H54 (cell line): Measurements from ENCODE around the gene UBL5.
"Not testable (repeated sequence)": the region's sequence is repeated elsewhere in the genome, so short reads cannot be mapped to it uniquely, and the experiment has no call there.

Source experiments
- DNase-seq: peaks from one replicate; pipeline ENCODE4 v3.0.0; 2011; ENCODE audit warnings: low spot score, mixed read lengths; ENCODE audit not compliant: insufficient read length
- FAIRE-seq: peaks from 3 replicates; lab custom pipeline; 2011; peaks lifted over from hg19 to GRCh38; lab: Jason Lieb, UNC
- POLR2A ChIP-seq: IDR thresholded peaks from 2 replicates; pipeline ENCODE4 v1.6.1; 2011; ENCODE audit warnings: low read depth, mild to moderate bottlenecking, low read length

UBL5 gene

GRCh38 chr19:9834307-9834725 lies 6.6 kb downstream of the UBL5 start:
- DNase-seq, result no peak
- FAIRE-seq, result no peak
- no peak for TF ChIP-seq POLR2A

DNA sequence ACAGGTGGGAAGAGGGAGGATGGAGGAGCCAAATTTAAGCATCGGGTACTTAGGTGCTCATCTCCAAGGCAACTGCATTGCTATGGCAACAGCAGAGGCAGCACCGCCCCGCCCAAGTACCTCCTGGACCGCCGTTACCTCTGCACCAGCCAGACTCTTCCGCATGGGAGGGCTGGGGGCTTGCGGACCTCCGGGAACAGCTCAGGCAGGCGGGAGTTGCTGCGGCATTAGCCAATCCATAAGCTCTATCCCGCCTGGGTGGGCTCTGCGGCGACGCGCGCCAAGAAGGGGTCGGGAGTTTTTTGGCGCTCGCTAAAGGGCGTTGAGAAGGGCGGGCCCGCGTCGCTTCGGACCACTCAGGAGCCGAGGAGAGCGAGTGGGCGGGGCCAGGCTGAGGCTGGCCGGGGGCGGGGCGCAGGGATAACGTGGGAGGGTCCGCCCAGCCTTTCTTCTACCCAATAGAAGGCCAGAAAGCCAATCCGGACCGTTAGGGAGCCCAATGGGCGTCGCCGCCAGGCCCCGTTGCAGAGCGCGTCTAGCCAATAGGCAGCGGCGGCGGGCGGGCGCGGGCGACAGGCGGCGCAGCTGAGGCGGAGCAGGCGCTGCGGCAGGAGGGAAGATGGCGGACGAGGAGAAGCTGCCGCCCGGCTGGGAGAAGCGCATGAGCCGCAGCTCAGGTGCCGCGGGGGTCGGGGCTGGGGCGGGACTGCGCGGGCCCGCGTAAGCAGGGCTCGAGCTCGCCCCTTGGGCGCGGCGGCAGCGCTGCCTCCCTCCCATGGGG lies 7.2 kb downstream of the UBL5 start, which contains the start of gene PIN1:
TSS of gene PIN1 (plus strand) at position 593 of the 781 bp plus-strand sequence. CDS start at position 620, 27 bp downstream.
- DNase-seq (peak; percentile 97), FAIRE-seq (no peak)
- TF ChIP-seq POLR2A, result peak; percentile 77

GRCh38 chr19:9835507-9835949 lies 7.8 kb downstream of the UBL5 start:
- no peak for TF ChIP-seq POLR2A
- FAIRE-seq, result no peak
- DNase-seq, result no peak

GRCh38 chr19:9836021-9836420 lies 8.3 kb downstream of the UBL5 start:
- no peak for TF ChIP-seq POLR2A
- DNase-seq (no peak), FAIRE-seq (no peak)

DNA sequence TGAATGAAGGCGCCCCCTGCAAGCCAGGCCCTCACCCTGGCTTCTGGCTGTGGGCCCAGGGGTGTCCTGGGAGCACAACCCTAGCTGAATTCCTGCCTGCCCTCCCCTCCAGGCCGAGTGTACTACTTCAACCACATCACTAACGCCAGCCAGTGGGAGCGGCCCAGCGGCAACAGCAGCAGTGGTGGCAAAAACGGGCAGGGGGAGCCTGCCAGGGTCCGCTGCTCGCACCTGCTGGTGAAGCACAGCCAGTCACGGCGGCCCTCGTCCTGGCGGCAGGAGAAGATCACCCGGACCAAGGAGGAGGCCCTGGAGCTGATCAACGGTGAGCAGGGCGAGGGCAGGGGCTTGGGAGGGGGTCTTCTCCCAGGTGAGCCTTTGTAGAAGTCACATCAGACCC lies 10.6 kb downstream of the UBL5 start:
- TF ChIP-seq POLR2A, result no peak
- DNase-seq (no peak), FAIRE-seq (no peak)

GRCh38 chr19:9839415-9839814 lies 11.7 kb downstream of the UBL5 start:
- FAIRE-seq, result no peak
- TF ChIP-seq POLR2A, result no peak
- DNase-seq, result no peak

DNA sequence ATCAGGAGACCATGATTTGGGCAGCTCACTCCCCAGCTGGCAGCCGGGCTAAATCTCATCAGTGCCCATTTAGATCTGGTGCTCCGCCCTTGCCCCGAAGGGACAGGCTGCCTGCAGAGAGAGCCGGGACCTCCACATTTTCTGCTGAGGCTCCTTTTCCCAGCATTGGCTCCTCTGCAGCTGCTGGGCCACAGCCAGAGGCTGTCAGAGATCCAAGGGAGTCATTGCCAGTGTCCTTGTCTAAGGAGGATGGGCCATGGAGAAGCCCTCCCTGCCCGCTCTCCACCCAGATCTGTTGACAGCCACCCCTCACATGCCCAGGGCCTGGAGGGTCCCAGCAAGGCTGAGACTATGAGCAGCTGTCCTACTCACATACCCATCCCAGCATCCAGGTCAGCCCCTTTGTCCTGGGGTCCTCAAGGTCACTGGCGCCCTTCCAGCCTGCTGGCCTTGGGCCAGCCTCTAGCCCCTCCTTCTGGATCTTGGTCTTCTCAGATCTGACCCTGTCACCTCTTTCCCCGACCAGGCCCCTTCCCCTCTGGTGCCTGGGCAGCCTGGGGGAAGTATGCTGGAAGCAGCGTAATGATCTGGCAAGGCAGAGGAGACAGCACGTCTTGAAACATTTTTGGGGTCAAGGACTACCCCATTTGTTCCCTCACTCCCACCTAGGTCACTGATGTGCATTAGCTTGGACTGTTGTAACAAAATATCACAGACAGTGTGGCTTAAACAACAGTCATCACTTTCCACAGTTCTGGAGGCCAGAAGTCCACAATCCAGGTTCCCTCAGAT lies 15.3 kb downstream of the UBL5 start:
- no peak for DNase-seq
- no peak for TF ChIP-seq POLR2A
- no peak for FAIRE-seq

DNA sequence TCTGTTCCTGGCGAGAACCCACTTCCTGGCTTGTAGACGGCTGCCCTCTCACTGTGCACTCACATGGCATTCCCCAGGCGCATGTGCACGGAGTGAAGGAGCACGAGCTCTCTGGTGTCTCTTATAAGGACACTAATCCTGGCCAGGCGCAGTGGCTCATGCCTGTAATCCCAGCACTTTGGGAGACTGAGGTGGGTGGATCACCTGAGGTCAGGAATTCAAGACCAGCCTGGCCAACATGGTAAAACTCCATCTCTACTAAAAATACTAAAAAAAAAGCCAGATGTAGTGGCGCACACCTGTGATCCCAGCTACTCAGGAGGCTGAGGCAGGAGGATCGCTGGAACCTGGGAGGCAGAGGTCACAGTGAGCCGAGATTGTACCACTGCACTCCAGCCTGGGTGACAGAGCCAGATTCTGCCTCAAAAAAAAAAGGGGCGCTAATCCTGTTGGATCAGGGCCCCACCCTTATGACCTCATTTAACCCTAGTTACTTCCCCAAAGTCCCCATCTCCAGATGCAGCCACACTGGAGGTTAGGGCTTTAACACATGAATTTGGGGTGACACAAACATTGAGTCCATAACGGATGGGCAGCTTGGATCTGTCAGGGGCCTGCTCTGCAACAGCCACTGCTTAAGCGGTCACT lies 16.0 kb downstream of the UBL5 start:
- not testable (repeated sequence) for FAIRE-seq, DNase-seq

DNA sequence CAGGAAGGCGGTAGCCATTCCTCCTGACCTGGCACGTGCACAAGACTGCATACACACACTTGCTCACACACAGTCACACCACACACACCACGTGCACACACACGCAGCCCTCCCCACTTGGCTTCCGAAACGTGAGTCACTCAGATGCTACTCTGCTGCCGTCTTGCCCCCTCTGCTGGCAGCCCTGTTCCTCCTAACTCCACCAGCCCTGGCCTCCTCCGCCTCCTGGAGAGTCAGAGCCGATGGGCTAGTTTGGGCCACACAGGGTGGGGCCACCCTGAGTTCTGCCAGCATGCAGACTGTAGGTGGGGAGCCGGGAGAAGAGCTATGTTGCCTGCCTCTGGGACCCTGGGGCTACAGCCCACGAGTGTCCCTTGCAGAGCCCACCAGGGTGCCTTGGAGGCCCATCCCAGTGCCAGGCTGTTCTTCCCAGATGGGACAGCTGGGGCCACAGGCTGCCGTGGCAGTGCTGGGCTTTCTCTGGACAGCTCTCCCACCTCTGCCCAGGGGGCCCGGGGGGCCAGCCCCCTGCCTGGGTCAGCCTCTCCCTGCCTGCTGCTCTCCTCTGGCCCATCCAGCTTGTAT lies 19.5 kb downstream of the UBL5 start:
- peak; percentile 23 for FAIRE-seq
- no peak for TF ChIP-seq POLR2A
- DNase-seq, result peak; percentile 94

DNA sequence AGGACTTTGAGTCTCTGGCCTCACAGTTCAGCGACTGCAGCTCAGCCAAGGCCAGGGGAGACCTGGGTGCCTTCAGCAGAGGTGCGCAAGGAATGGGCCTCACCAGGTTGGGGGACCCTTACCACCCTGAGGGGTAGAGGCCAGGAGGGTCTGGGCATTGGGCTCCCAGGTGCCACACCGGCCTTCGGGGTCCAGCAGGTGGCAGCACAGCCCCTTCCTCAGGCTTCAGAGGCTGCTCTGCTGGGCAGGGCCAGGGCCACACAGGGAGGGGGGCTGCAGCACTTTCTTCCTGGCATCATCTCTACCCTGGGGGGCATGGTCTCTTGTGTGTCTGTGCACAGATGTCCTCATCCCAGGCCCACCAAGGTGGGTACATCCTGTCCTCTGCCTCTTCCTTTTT lies 20.3 kb downstream of the UBL5 start:
- TF ChIP-seq POLR2A, result no peak
- FAIRE-seq, result no peak
- no peak for DNase-seq

DNA sequence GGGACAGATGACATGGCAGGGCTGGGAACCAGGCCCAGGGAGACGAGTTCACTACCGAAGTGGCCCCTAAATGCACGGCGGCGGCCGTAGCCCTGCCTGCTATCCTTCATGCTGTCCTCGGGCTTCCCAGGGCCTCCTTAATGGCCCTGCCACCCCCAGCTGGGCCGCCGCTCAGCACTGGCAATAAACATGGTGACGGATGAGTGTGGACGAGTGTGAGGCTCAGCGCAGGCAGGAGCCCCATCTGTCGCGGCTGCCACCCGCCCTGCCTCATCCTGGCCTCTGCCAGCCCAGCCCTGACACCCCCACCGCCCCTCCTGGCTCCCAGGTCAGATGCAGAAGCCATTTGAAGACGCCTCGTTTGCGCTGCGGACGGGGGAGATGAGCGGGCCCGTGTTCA lies 21.0 kb downstream of the UBL5 start:
- no peak for FAIRE-seq
- no peak for TF ChIP-seq POLR2A
- DNase-seq, result no peak

DNA sequence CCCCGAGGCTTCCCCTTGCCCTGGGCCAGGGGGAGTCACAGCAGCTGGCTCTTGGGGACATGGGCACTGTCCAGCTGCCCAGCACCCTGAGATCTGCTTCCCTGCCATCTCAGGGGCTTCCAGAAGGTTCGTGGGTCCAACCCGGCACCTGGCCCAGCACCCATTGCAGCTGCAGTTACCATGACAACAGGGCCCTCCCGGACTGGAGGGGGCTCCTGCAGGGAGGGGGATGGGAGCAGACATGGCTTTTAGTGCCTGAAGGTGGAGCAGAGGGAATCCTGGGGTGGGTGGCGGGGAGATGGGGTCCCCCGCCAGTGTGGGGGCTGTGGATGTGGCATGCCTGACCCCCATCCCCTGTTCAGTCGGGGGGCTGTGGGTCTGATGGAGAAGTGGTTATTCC lies 22.1 kb downstream of the UBL5 start:
- FAIRE-seq, result no peak
- no peak for DNase-seq
- no peak for TF ChIP-seq POLR2A

DNA sequence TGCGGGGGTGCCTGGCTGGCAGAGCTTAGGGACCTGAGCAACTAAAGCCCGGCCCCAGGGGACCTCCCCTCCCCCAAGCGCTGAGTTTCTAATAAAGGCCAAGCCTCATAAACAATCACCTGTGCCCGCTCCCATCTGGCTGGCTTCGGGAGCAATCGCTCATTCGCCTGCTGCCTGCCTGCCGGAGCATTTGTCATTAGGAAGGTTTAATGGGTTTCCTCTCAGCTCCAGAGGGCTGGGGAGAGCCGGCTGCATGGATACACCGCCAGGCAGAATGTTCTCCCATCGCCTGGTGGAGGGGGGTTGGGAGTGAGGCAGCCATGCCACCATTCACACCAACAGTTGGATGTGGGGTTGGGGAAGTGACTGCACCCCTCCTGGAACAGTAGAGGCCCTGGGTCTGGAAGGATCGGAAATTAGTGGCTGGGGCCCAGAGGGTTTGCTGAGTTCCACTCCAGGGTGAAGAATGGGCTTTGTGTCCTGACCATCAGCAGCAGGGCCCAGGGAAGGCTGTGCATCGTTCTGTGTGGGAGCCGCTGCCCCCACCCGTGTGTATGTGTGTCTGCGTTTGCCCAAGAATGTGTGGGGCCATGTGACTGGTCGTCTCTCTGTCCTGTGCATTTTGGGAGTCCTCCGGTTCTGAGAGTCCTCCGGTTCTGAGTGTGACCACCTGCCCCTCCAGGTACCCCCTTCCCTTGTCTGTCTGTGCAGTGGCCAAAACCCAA lies 22.7 kb downstream of the UBL5 start:
- TF ChIP-seq POLR2A, result no peak
- DNase-seq (no peak), FAIRE-seq (no peak)

- no peak for DNase-seq
- FAIRE-seq, result no peak
- no peak for TF ChIP-seq POLR2A
These were observed 26.6 kb downstream of the UBL5 start for GRCh38 chr19:9854282-9854846.
